Endothelial cell of umbilical vein (primary cell): ENCODE results near the gene HIPK1. TPM values are rescaled to one million over a fixed set of nuclear protein-coding genes. Genes with fewer than 3 reads are reported as not detected.

Experiments used
- Bru-seq: library from RNA; stranded (reverse); fragments of 400-500 nt; gene quantifications from one replicate; lab custom pipeline; 2021; lab: Mats Ljungman, UMichigan
- BruChase-seq, 2 experiments: library from RNA; stranded (reverse); fragments of 400-500 nt; gene quantifications; one replicate each; lab custom pipeline; 2021; lab: Mats Ljungman, UMichigan
- BruUV-seq: library from RNA; stranded (reverse); fragments of 400-500 nt; replicated peaks from 2 replicates; lab custom pipeline; 2021; lab: Mats Ljungman, UMichigan
- CTCF ChIA-PET: fragments of 300-600, 350-600 bp; sonication (Branson Sonifier 250); formaldehyde crosslinking; loops from one replicate; lab custom pipeline; 2021; ENCODE audit warnings: antibody characterized with exemption, inconsistent platforms; lab: Charles Lee
- POLR2A ChIA-PET: fragments of 300-600, 350-600 bp; sonication (Branson Sonifier 250); formaldehyde crosslinking; loops from one replicate; lab custom pipeline; 2021; ENCODE audit warnings: antibody characterized with exemption, inconsistent platforms; lab: Charles Lee
- DNase-seq: peaks from one replicate; pipeline ENCODE4 v3.0.0-alpha.2; 2011; ENCODE audit warnings: low read depth, low spot score
- FAIRE-seq: peaks from 2 replicates; lab custom pipeline; 2011; peaks lifted over from hg19 to GRCh38; lab: Jason Lieb, UNC
- H2AFZ ChIP-seq: 2 replicates; pipeline ENCODE4 v1.6.0; 2012; ENCODE audit warnings: low read depth, low read length, control low read depth, inconsistent platforms
- H3K27ac ChIP-seq: 2 replicates; pipeline ENCODE4 v1.5.1; 2011; ENCODE audit warnings: low read depth, mild to moderate bottlenecking, control low read depth, low read length, moderate library complexity; ENCODE audit not compliant: insufficient read depth
- H3K27me3 ChIP-seq, 2 experiments: 2 replicates each; pipeline versions ENCODE4 v1.6.0 to v1.6.1; 2011; ENCODE audit warnings: low read length in 2 of 2, mixed read lengths in 1 of 2; ENCODE audit not compliant: control insufficient read depth in 2 of 2, insufficient read depth in 2 of 2
- H3K36me3 ChIP-seq, 2 experiments: 2 replicates in 1 of 2; 3 replicates in 1 of 2; pipeline ENCODE4 v1.5.1; 2011; ENCODE audit warnings: low read length in 2 of 2, mild to moderate bottlenecking in 1 of 2, moderate library complexity in 1 of 2; ENCODE audit not compliant: control insufficient read depth in 2 of 2, insufficient read depth in 2 of 2; ENCODE audit errors: extremely low read depth in 1 of 2
- H3K4me1 ChIP-seq: 3 replicates; pipeline ENCODE4 v1.5.1; 2011; ENCODE audit warnings: mild to moderate bottlenecking, low read length; ENCODE audit not compliant: control insufficient read depth, insufficient read depth; ENCODE audit errors: extremely low read depth
- H3K4me2 ChIP-seq: 2 replicates; pipeline ENCODE4 v1.6.1; 2011; ENCODE audit warnings: low read length, control low read depth, mixed read lengths; ENCODE audit not compliant: insufficient read depth
- H3K4me3 ChIP-seq, 3 experiments: fragments of 200-600 bp in 1 of 3; sonication (generic), shearing (Covaris generic) in 1 of 3; replicated peaks in 1 of 3; 2 replicates each; pipeline ENCODE4 v1.5.1; 2011 to 2016; ENCODE audit warnings: control low read depth in 3 of 3, low read length in 3 of 3, mild to moderate bottlenecking in 2 of 3, inconsistent platforms in 1 of 3, low read depth in 1 of 3, moderate library complexity in 1 of 3; ENCODE audit not compliant: insufficient read depth in 1 of 3
- H3K79me2 ChIP-seq: 2 replicates; pipeline ENCODE4 v1.6.0; 2012; ENCODE audit warnings: low read length, inconsistent platforms; ENCODE audit not compliant: control insufficient read depth, insufficient read depth
- H3K9ac ChIP-seq: replicated peaks from 2 replicates; pipeline ENCODE3; 2011; ENCODE audit warnings: low read length, control low read depth; ENCODE audit not compliant: insufficient read depth; ENCODE audit errors: extremely low read depth
- H3K9me1 ChIP-seq: replicated peaks from 3 replicates; pipeline ENCODE4 v1.6.0; 2011; ENCODE audit warnings: mild to moderate bottlenecking, low read length; ENCODE audit not compliant: control insufficient read depth, insufficient read depth; ENCODE audit errors: extremely low read depth
- H3K9me3 ChIP-seq: replicated peaks from 2 replicates; pipeline ENCODE4 v1.5.1; 2012; ENCODE audit warnings: low read length, inconsistent platforms; ENCODE audit not compliant: control insufficient read depth, insufficient read depth
- H4K20me1 ChIP-seq: replicated peaks from 2 replicates; pipeline ENCODE3; 2011; ENCODE audit warnings: mild to moderate bottlenecking, low read length; ENCODE audit not compliant: control insufficient read depth, insufficient read depth; ENCODE audit errors: extremely low read depth
- CTCF ChIP-seq, 2 donors: IDR thresholded peaks; 1 replicate in 1 of 2; 2 replicates in 1 of 2; pipeline ENCODE4 v1.5.1; 2011; ENCODE audit warnings: low read length in 2 of 2, mild to moderate bottlenecking in 2 of 2, moderate library complexity in 2 of 2, control low read depth in 1 of 2, inconsistent platforms in 1 of 2, low read depth in 1 of 2; ENCODE audit not compliant: insufficient read depth in 1 of 2; ENCODE audit errors: extremely low read depth in 1 of 2
- GATA2 ChIP-seq: IDR thresholded peaks from 2 replicates; pipeline ENCODE4 v1.7.0; 2011; ENCODE audit warnings: low read depth, mild to moderate bottlenecking, moderate library complexity, mixed read lengths, low read length; ENCODE audit not compliant: insufficient read length, insufficient read depth
- JUN ChIP-seq: IDR thresholded peaks from 2 replicates; pipeline ENCODE4 v1.6.1; 2011; ENCODE audit warnings: borderline replicate concordance, low read depth; ENCODE audit not compliant: insufficient read length, insufficient read depth
- MAX ChIP-seq: IDR thresholded peaks from 2 replicates; pipeline ENCODE4 v1.6.1; 2011; ENCODE audit not compliant: insufficient read depth, insufficient read length
- MYC ChIP-seq: IDR thresholded peaks from one replicate; pipeline ENCODE4 v1.6.1; 2011; ENCODE audit warnings: mild to moderate bottlenecking, low read depth, low read length
- POLR2A ChIP-seq: IDR thresholded peaks from 2 replicates; pipeline ENCODE4 v1.6.1; 2012; ENCODE audit warnings: low read depth, mild to moderate bottlenecking, control low read depth, low read length
- POLR2AphosphoS5 ChIP-seq: IDR thresholded peaks from 2 replicates; pipeline ENCODE4 v1.6.1; 2012; ENCODE audit warnings: low read depth, mild to moderate bottlenecking, control low read depth, low read length, moderate library complexity; ENCODE audit not compliant: insufficient read depth
- dilution Hi-C: fragments of 300-500 bp; cut with MboI; formaldehyde crosslinking; loops from one replicate; pipeline ENCODE4 v1.15.0; 2019; ENCODE audit warnings: low sequenced_read_pairs; ENCODE audit not compliant: extremely low pct_ligation_motif_present
- intact Hi-C: fragments of 100-400 bp; cut with micrococcal nuclease; formaldehyde crosslinking; loops from one replicate; pipeline ENCODE4 v1.10.0; 2022
- long read RNA-seq: library from polyadenylated mRNA; stranded (forward); transcript quantifications from one replicate; pipeline ENCODE4 v2.0.0, GENCODE V29; 2021
- polyA minus RNA-seq, 3 experiments: library from RNA; depleted of rRNA, polyadenylated mRNA; stranded (reverse); fragments of >200 nt; gene quantifications; 1 replicate in 1 of 3; 2 replicates in 2 of 3; pipeline ENCODE4 v1.2.3, GENCODE V29; 2011
- polyA plus RNA-seq, 4 experiments: library from polyadenylated mRNA; depleted of rRNA in 3 of 4; stranded (reverse) in 3 of 4; unstranded in 1 of 4; fragments of >200 nt; gene quantifications; 2 replicates each; pipeline versions ENCODE4 v1.2.1 to v1.2.3, GENCODE V29; 2011 to 2012; ENCODE audit warnings: missing spikeins in 1 of 4
- total RNA-seq: library from RNA; stranded (reverse); gene quantifications from 2 replicates; pipeline ENCODE4 v1.2.3, GENCODE V29; 2021

Gene HIPK1
- total RNA-seq (50.2 and 56.1 TPM in 2 replicates), polyA plus RNA-seq (39.3 and 41.1 TPM in 2 replicates), polyA minus RNA-seq (145 TPM in 2 replicates), Bru-seq, nascent RNA (percentile 86 among the genes with signal in this experiment), BruChase-seq, experiment 1, labeled RNA remaining after a 6-hour chase (percentile 95 among the genes with signal in this experiment), BruChase-seq, experiment 2, labeled RNA remaining after a 2-hour chase (percentile 91 among the genes with signal in this experiment)
- polyA plus RNA-seq (2011; cell fraction: cytosol; rRNA removed), result 22.1 and 25.3 TPM in 2 replicates
- polyA plus RNA-seq (2011; cell fraction: nucleus; rRNA removed), result 41.4 and 46.4 TPM in 2 replicates
- polyA plus RNA-seq (2012), result 22.4 and 27.1 TPM in 2 replicates
- 75.4 TPM for polyA minus RNA-seq (2011; cell fraction: cytosol; rRNA and poly(A)+ RNA removed)
- polyA minus RNA-seq (2011; cell fraction: nucleus; rRNA and poly(A)+ RNA removed), result 49.0 and 78.2 TPM in 2 replicates
- long read RNA-seq, partial matches to known transcripts, result 2 of 94 reads
- long read RNA-seq, other reads (novel, unspliced or antisense), result 92 of 94 reads

GRCh38 chr1:113928941-113929749 is at the start of gene HIPK1:
HIPK1 (plus strand) TSS chr1:113929324.
- TF ChIP-seq POLR2AphosphoS5 (peak; percentile 80), POLR2A (peak; percentile 91), MAX (no peak)
- Histone ChIP-seq H3K4me3 (peak within 1 kb of the TSS; percentile 63 to 73 (median 65)), H3K9ac (peak within 1 kb of the TSS; percentile 89), H3K4me1 (peaks cover 26% of the 10 kb centered on the region), H2AFZ (peak within 1 kb of the TSS; percentile 62), H4K20me1 (no peaks in the 10 kb centered on the region), H3K79me2 (peaks cover 45% of the 10 kb centered on the region), H3K9me3 (no peaks in the 10 kb centered on the region), H3K27me3 (peaks cover 0 to under 1% of the 10 kb centered on the region in 2 experiments), H3K27ac (peak within 1 kb of the TSS; percentile 89), H3K36me3 (no peaks in the 10 kb centered on the region), H3K9me1 (no peaks in the 10 kb centered on the region), H3K4me2 (peak within 1 kb of the TSS; percentile 83)
- TSS peak; percentile 79 for BruUV-seq
- DNase-seq, result peak; percentile 90
- dilution Hi-C loops (no loop called here), intact Hi-C loops (loop anchor here (1.0 to 2.0 kb wide), 4 partner anchors 24 to 170 kb away; partner anchors contain the start of genes DCLRE1B, PHTF1 and RSBN1)
- POLR2A ChIA-PET, result interaction anchor here (0.6 to 2.1 kb wide), 3 partner anchors 23 to 572 kb away, joined by 4 to 8 read pairs (median 4); partner anchors contain the start of genes AP4B1 and DCLRE1B
- CTCF ChIA-PET, result interaction anchor here (0.6 to 6.8 kb wide), 14 partner anchors 9 to 354 kb away, joined by 3 to 54 read pairs (median 6); partner anchors contain the start of genes AP4B1, DCLRE1B, OLFML3 and RSBN1
- peak; percentile 85 for FAIRE-seq

- ChIA-PET POLR2A (no interaction called here), CTCF (interaction anchor here (1.0 to 1.5 kb wide), 2 partner anchors 8 to 24 kb away, joined by 3 to 5 read pairs; partner anchors contain the start of gene AP4B1)
Observed at GRCh38 chr1:113879739-113880038, 49.4 kb upstream of the HIPK1 start.

More at GRCh38 chr1:113879739-113880038, 49.4 kb upstream of the HIPK1 start:
- BruUV-seq, result no TSS peak
- H3K9ac ChIP-seq, result no peak overlapping the region
- intact Hi-C loops (no loop called here), dilution Hi-C loops (no loop called here)
- FAIRE-seq (no peak), DNase-seq (no peak)
- H3K27ac ChIP-seq, result no peak overlapping the region
- no peaks in the 10 kb centered on the region for H3K4me1 ChIP-seq
- no peaks in the 10 kb centered on the region for H3K79me2 ChIP-seq
- no peaks in the 10 kb centered on the region for H3K36me3 ChIP-seq
- H3K9me1 ChIP-seq, result peaks cover 2% of the 10 kb centered on the region
- no peak for TF ChIP-seq JUN
- no peak for TF ChIP-seq POLR2A
- TF ChIP-seq MAX, result no peak
- no peak for TF ChIP-seq MYC
- TF ChIP-seq GATA2, result no peak
- TF ChIP-seq CTCF (IDR thresholded peaks at IDR 0.05; ENCODE audit: extremely low read depth in 1 of 2, insufficient read depth in 1 of 2, low read depth in 1 of 2, low read length in 2 of 2), result no peak
- H2AFZ ChIP-seq, result no peak overlapping the region
- H3K4me2 ChIP-seq, result no peak overlapping the region
- H3K27me3 ChIP-seq, result no peaks in the 10 kb centered on the region
- no peak overlapping the region for H3K4me3 ChIP-seq
- H4K20me1 ChIP-seq, result no peaks in the 10 kb centered on the region
- H3K9me3 ChIP-seq, result no peaks in the 10 kb centered on the region
